CD8-positive, alpha-beta memory T cell (primary cell): Measurements from ENCODE around the gene ANKS6. TPM values are rescaled to one million over a fixed set of nuclear protein-coding genes. Genes with fewer than 3 reads are reported as not detected.
A peak's percentile ranks its signal among the peaks of the same experiment; 100 is the strongest.

Experiments
- CTCF ChIA-PET: fragments of 350-600 bp; sonication (Branson Sonifier 250); formaldehyde crosslinking; loops from one replicate; lab custom pipeline; 2021; ENCODE audit warnings: antibody characterized with exemption; lab: Charles Lee
- POLR2A ChIA-PET: fragments of 350-600 bp; sonication (Branson Sonifier 250); formaldehyde crosslinking; loops from one replicate; lab custom pipeline; 2021; ENCODE audit warnings: antibody characterized with exemption; lab: Charles Lee
- DNase-seq, 5 donors: peaks; one replicate each; pipeline versions ENCODE4 v3.0.0 to v3.0.0-alpha.2; 2020 to 2022; ENCODE audit warnings: mixed read lengths in 1 of 5
- H3K27ac ChIP-seq: one replicate; pipeline ENCODE4 v1.7.0; 2013; ENCODE audit warnings: low read depth, mild to moderate bottlenecking, low read length, moderate library complexity
- H3K27me3 ChIP-seq: 2 replicates; pipeline ENCODE4 v1.7.0; 2013; ENCODE audit warnings: low read length, mild to moderate bottlenecking; ENCODE audit not compliant: insufficient read depth, poor library complexity, severe bottlenecking
- H3K36me3 ChIP-seq: 2 replicates; pipeline ENCODE4 v1.7.0; 2013; ENCODE audit warnings: mild to moderate bottlenecking, low read length, moderate library complexity; ENCODE audit not compliant: insufficient read depth
- H3K4me1 ChIP-seq: 2 replicates; pipeline ENCODE4 v1.7.0; 2013; ENCODE audit warnings: mild to moderate bottlenecking, low read length, moderate library complexity; ENCODE audit not compliant: insufficient read depth
- H3K4me3 ChIP-seq: 2 replicates; pipeline ENCODE4 v1.7.0; 2013; ENCODE audit warnings: mild to moderate bottlenecking, low read length
- H3K9me3 ChIP-seq: 2 replicates; pipeline ENCODE4 v1.7.0; 2013; ENCODE audit warnings: mild to moderate bottlenecking, low read length
- H3K27ac Mint-ChIP-seq, 8 donors: one replicate each; pipeline ENCODE4 v1.8.0; 2020 to 2021; ENCODE audit warnings: mixed read lengths in 8 of 8, mild to moderate bottlenecking in 6 of 8, inconsistent platforms in 3 of 8, moderate library complexity in 3 of 8
- H3K27me3 Mint-ChIP-seq, 2 donors: one replicate each; pipeline ENCODE4 v1.8.0; 2020 to 2021; ENCODE audit warnings: mixed read lengths in 2 of 2, mild to moderate bottlenecking in 1 of 2, moderate library complexity in 1 of 2
- H3K36me3 Mint-ChIP-seq, 3 donors: one replicate each; pipeline ENCODE4 v1.8.0; 2020 to 2021; ENCODE audit warnings: mixed read lengths in 3 of 3, inconsistent platforms in 1 of 3, mild to moderate bottlenecking in 1 of 3
- H3K4me1 Mint-ChIP-seq, 3 donors: one replicate each; pipeline ENCODE4 v1.8.0; 2020 to 2021; ENCODE audit warnings: mixed read lengths in 3 of 3, inconsistent platforms in 1 of 3, mild to moderate bottlenecking in 1 of 3
- H3K4me3 Mint-ChIP-seq, 7 donors: one replicate each; pipeline ENCODE4 v1.8.0; 2020 to 2021; ENCODE audit warnings: mixed read lengths in 7 of 7, mild to moderate bottlenecking in 6 of 7, moderate library complexity in 4 of 7, inconsistent platforms in 2 of 7
- H3K9me3 Mint-ChIP-seq, 5 donors: one replicate each; pipeline ENCODE4 v1.8.0; 2020 to 2022; ENCODE audit warnings: mixed read lengths in 5 of 5, mild to moderate bottlenecking in 3 of 5, moderate library complexity in 2 of 5, inconsistent platforms in 1 of 5
- polyA plus RNA-seq: library from polyadenylated mRNA; unstranded; fragments of 300-500 nt; fragmentation: Illumina TruSeq; gene quantifications from one replicate; pipeline ENCODE4 v1.2.3, GENCODE V29; 2021
- total RNA-seq, 2 experiments: library from RNA; stranded (reverse); gene quantifications; one replicate each; pipeline ENCODE4 v1.2.3, GENCODE V29; 2021

Gene ANKS6
- total and polyA plus RNA-seq, 3 experiments from 2014 or later, result 9.0 to 17.5 (median 16.8) TPM

GRCh38 chr9:98781588-98782383, 14.6 kb downstream of the ANKS6 start:
- Histone ChIP-seq H3K4me3 (no peak overlapping the region), H3K27me3 (no peaks in the 10 kb centered on the region), H3K4me1 (no peaks in the 10 kb centered on the region), H3K36me3 (no peaks in the 10 kb centered on the region), H3K9me3 (no peaks in the 10 kb centered on the region), H3K27ac (no peak overlapping the region)
- Mint-ChIP-seq H3K36me3 (peaks cover 5 to 45% (median 7%) of the 10 kb centered on the region in 3 donors), H3K9me3 (no peaks in the 10 kb centered on the region), H3K4me1 (no peaks in the 10 kb centered on the region), H3K27ac (no peak overlapping the region), H3K4me3 (no peak overlapping the region), H3K27me3 (peaks cover 0 to 1% of the 10 kb centered on the region in 2 donors)
- ChIA-PET CTCF (no interaction called here), POLR2A (no interaction called here)
- no peak for DNase-seq

- DNase-seq, result no peak
- CTCF ChIA-PET, result no interaction called here
- no peaks in the 10 kb centered on the region for H3K36me3 ChIP-seq
These were observed 16.2 kb downstream of the ANKS6 start for GRCh38 chr9:98780059-98780749.

GRCh38 chr9:98778711-98779530, 17.4 kb downstream of the ANKS6 start:
- Histone ChIP-seq H3K4me1 (no peaks in the 10 kb centered on the region), H3K36me3 (no peaks in the 10 kb centered on the region), H3K4me3 (no peak overlapping the region), H3K27ac (no peak overlapping the region), H3K9me3 (no peaks in the 10 kb centered on the region), H3K27me3 (no peaks in the 10 kb centered on the region)
- peaks cover 0 to 1% of the 10 kb centered on the region in 2 donors for H3K27me3 Mint-ChIP-seq
- H3K4me1 Mint-ChIP-seq, result no peaks in the 10 kb centered on the region
- CTCF ChIA-PET, result no interaction called here
- no peak overlapping the region for H3K4me3 Mint-ChIP-seq
- POLR2A ChIA-PET, result no interaction called here
- no peak overlapping the region for H3K27ac Mint-ChIP-seq
- peaks cover 4 to 43% (median 5%) of the 10 kb centered on the region in 3 donors for H3K36me3 Mint-ChIP-seq
- H3K9me3 Mint-ChIP-seq, result no peaks in the 10 kb centered on the region
- no peak for DNase-seq

More at GRCh38 chr9:98780059-98780749, 16.2 kb downstream of the ANKS6 start:
- H3K27ac ChIP-seq, result no peak overlapping the region
- H3K27ac Mint-ChIP-seq, result peak overlapping the region in 1 of 8 donors; percentile 70
- H3K36me3 Mint-ChIP-seq, result peaks cover 5 to 43% (median 8%) of the 10 kb centered on the region in 3 donors
- H3K9me3 Mint-ChIP-seq, result no peaks in the 10 kb centered on the region
- no peaks in the 10 kb centered on the region for H3K27me3 ChIP-seq
- H3K4me1 Mint-ChIP-seq, result no peaks in the 10 kb centered on the region
- H3K27me3 Mint-ChIP-seq, result peaks cover 0 to 1% of the 10 kb centered on the region in 2 donors
- H3K4me3 Mint-ChIP-seq, result no peak overlapping the region
- POLR2A ChIA-PET, result no interaction called here
- H3K4me1 ChIP-seq, result no peaks in the 10 kb centered on the region
- H3K9me3 ChIP-seq, result no peaks in the 10 kb centered on the region
- H3K4me3 ChIP-seq, result no peak overlapping the region

- H3K4me3 Mint-ChIP-seq, result no peak overlapping the region
- POLR2A ChIA-PET, result no interaction called here
- H3K4me1 ChIP-seq, result no peaks in the 10 kb centered on the region
- no peaks in the 10 kb centered on the region for H3K9me3 Mint-ChIP-seq
- H3K27me3 Mint-ChIP-seq, result peaks cover 0 to 1% of the 10 kb centered on the region in 2 donors
- H3K4me1 Mint-ChIP-seq, result no peaks in the 10 kb centered on the region
- H3K27ac Mint-ChIP-seq, result no peak overlapping the region
- no peaks in the 10 kb centered on the region for H3K9me3 ChIP-seq
- H3K27ac ChIP-seq, result no peak overlapping the region
- no peak overlapping the region for H3K4me3 ChIP-seq
- H3K36me3 ChIP-seq, result no peaks in the 10 kb centered on the region
- CTCF ChIA-PET, result no interaction called here
- no peaks in the 10 kb centered on the region for H3K27me3 ChIP-seq
- DNase-seq, result no peak
- peaks cover 5 to 43% (median 8%) of the 10 kb centered on the region in 3 donors for H3K36me3 Mint-ChIP-seq
These were observed 18.1 kb downstream of the ANKS6 start for GRCh38 chr9:98778251-98778650.

GRCh38 chr9:98777618-98778017, 18.7 kb downstream of the ANKS6 start:
- POLR2A ChIA-PET, result no interaction called here
- H3K27ac ChIP-seq, result no peak overlapping the region
- no peak overlapping the region for H3K27ac Mint-ChIP-seq
- peaks cover 12 to 44% (median 15%) of the 10 kb centered on the region in 3 donors for H3K36me3 Mint-ChIP-seq
- CTCF ChIA-PET, result no interaction called here
- peaks cover 0 to 1% of the 10 kb centered on the region in 2 donors for H3K27me3 Mint-ChIP-seq
- no peaks in the 10 kb centered on the region for H3K9me3 ChIP-seq
- H3K27me3 ChIP-seq, result no peaks in the 10 kb centered on the region
- no peak for DNase-seq
- no peaks in the 10 kb centered on the region for H3K4me1 Mint-ChIP-seq
- H3K36me3 ChIP-seq, result no peaks in the 10 kb centered on the region
- no peak overlapping the region for H3K4me3 ChIP-seq
- H3K4me1 ChIP-seq, result no peaks in the 10 kb centered on the region
- H3K4me3 Mint-ChIP-seq, result no peak overlapping the region
- H3K9me3 Mint-ChIP-seq, result peaks cover 0 to 1% (median 0%) of the 10 kb centered on the region in 5 donors

- peaks cover 10 to 43% (median 14%) of the 10 kb centered on the region in 3 donors for H3K36me3 Mint-ChIP-seq
- no peaks in the 10 kb centered on the region for H3K27me3 ChIP-seq
- peak in 2 of 5 donors; percentile 12 to 27 for DNase-seq
- H3K4me1 ChIP-seq, result no peaks in the 10 kb centered on the region
- no peaks in the 10 kb centered on the region for H3K4me1 Mint-ChIP-seq
- H3K36me3 ChIP-seq, result peaks cover 5% of the 10 kb centered on the region
- H3K4me3 ChIP-seq, result no peak overlapping the region
- ChIA-PET POLR2A (no interaction called here), CTCF (interaction anchor here (0.7 to 1.5 kb wide), 7 partner anchors 9 to 26 kb away, joined by 3 to 5 read pairs (median 3); no protein-coding TSS in a partner anchor)
- no peak overlapping the region for H3K27ac ChIP-seq
- no peak overlapping the region for H3K27ac Mint-ChIP-seq
- H3K9me3 ChIP-seq, result no peaks in the 10 kb centered on the region
- no peaks in the 10 kb centered on the region for H3K27me3 Mint-ChIP-seq
- peaks cover 0 to 2% (median 0%) of the 10 kb centered on the region in 5 donors for H3K9me3 Mint-ChIP-seq
- no peak overlapping the region for H3K4me3 Mint-ChIP-seq
These were observed 20.4 kb downstream of the ANKS6 start for GRCh38 chr9:98775831-98776441.

GRCh38 chr9:98774746-98775145, 21.6 kb downstream of the ANKS6 start:
- Histone ChIP-seq H3K27me3 (no peaks in the 10 kb centered on the region), H3K36me3 (peaks cover 7% of the 10 kb centered on the region), H3K9me3 (no peaks in the 10 kb centered on the region), H3K4me1 (no peaks in the 10 kb centered on the region), H3K4me3 (no peak overlapping the region), H3K27ac (no peak overlapping the region)
- peak in 1 of 5 donors; percentile 13 for DNase-seq
- H3K36me3 Mint-ChIP-seq, result peaks cover 15 to 52% (median 21%) of the 10 kb centered on the region in 3 donors
- peaks cover 0 to 2% (median 0%) of the 10 kb centered on the region in 5 donors for H3K9me3 Mint-ChIP-seq
- ChIA-PET CTCF (interaction anchor here (0.8 to 2.9 kb wide), 4 partner anchors 8 to 459 kb away, joined by 3 to 7 read pairs (median 4); no protein-coding TSS in a partner anchor), POLR2A (no interaction called here)
- H3K27ac Mint-ChIP-seq, result no peak overlapping the region
- H3K27me3 Mint-ChIP-seq, result no peaks in the 10 kb centered on the region
- H3K4me1 Mint-ChIP-seq, result no peaks in the 10 kb centered on the region
- H3K4me3 Mint-ChIP-seq, result no peak overlapping the region
